ENCODE measurements around the gene AOAH. TPM values are rescaled to one million over a fixed set of nuclear protein-coding genes. Genes with fewer than 3 reads are reported as not detected.
A peak's percentile ranks its signal among the peaks of the same experiment; 100 is the strongest.

Gene AOAH
- total and polyA plus RNA-seq, 2 of the 13 experiments (the other 11 are each of a cell fraction or from before 2014, with no cell fraction given) = not detected

GRCh38 chr7:36667007-36667745, 57.1 kb downstream of the AOAH start (continued):
- TF ChIP-seq IRX3 (CRISPR knock-in tag; IDR thresholded peaks at IDR 0.05; ENCODE audit: borderline replicate concordance, low read depth) = no peak
- TF ChIP-seq CEBPB (IDR thresholded peaks at IDR 0.05; ENCODE audit: borderline replicate concordance, low read depth, low read length) = peak; percentile 51; the same call in 1 of the 2 replicates
- peak in 1 of 2 experiments; percentile 91; a peak in 2 of 4 replicates for TF ChIP-seq ATF4 (CRISPR knock-in tag; IDR thresholded peaks at IDR 0.05)
- no peak for TF ChIP-seq ELF4 (CRISPR knock-in tag; IDR thresholded peaks at IDR 0.05; ENCODE audit: borderline replicate concordance)
- TF ChIP-seq SOX13 (IDR thresholded peaks at IDR 0.05) = no peak
- 0 out of 4 replicates have a peak, but pooled peaks of 1 of the 2 experiments have one; percentile 23 for TF ChIP-seq SOX13 (CRISPR knock-in tag; conservative IDR thresholded peaks at IDR 0.05 in 1 of 2, IDR thresholded peaks at IDR 0.05 in 1 of 2)
- TF ChIP-seq ZNF350 (CRISPR knock-in tag; IDR thresholded peaks at IDR 0.05; ENCODE audit: borderline replicate concordance, low read depth) = no peak
- TF ChIP-seq MAFK (conservative IDR thresholded peaks at IDR 0.05 in 1 of 2, IDR thresholded peaks at IDR 0.05 in 1 of 2; ENCODE audit: low read length in 2 of 2) = no peak
- peak; percentile 73; the same call in 1 of the 2 replicates for TF ChIP-seq ZNF12 (CRISPR knock-in tag; IDR thresholded peaks at IDR 0.05)
- TF ChIP-seq SRY (CRISPR knock-in tag; IDR thresholded peaks at IDR 0.05) = no peak

- CTCF ChIA-PET (ENCODE audit: low intra/inter-chr PET ratio, low total read pairs) = no interaction called here
- intact Hi-C loops (cut with micrococcal nuclease; ENCODE audit: unreplicated experiment) = no loop called here
- TF ChIP-seq ETV6 (CRISPR knock-in tag; conservative IDR thresholded peaks at IDR 0.05) = no peak
- no peak for TF ChIP-seq NR1H2 (CRISPR knock-in tag; IDR thresholded peaks at IDR 0.05; ENCODE audit: borderline replicate concordance, low read depth)
- no peak for TF ChIP-seq MXD1 (CRISPR knock-in tag; IDR thresholded peaks at IDR 0.05)
- no peak for TF ChIP-seq FOXP4 (CRISPR knock-in tag; IDR thresholded peaks at IDR 0.05)
- no peak for TF ChIP-seq CC2D1A (CRISPR knock-in tag; IDR thresholded peaks at IDR 0.05)
- TF ChIP-seq ZNF652 (CRISPR knock-in tag; IDR thresholded peaks at IDR 0.05; ENCODE audit: borderline replicate concordance, low read depth) = no peak
- no peak for TF ChIP-seq MIER2 (CRISPR knock-in tag; IDR thresholded peaks at IDR 0.05)
- no peak for TF ChIP-seq NFYB (CRISPR knock-in tag; IDR thresholded peaks at IDR 0.05)
Observed at GRCh38 chr7:36663481-36663880, 60.8 kb downstream of the AOAH start.

More at GRCh38 chr7:36663481-36663880, 60.8 kb downstream of the AOAH start:
- WGBS (ENCODE audit: low lambda C conversion rate) = 46% methylated on average over 4 of the region's 4 CpGs
- POLR2A ChIA-PET = no interaction called here
- H4K20me1 ChIP-seq (ENCODE audit: insufficient read depth, low read length) = no peaks in the 10 kb centered on the region
- no peaks in the 10 kb centered on the region for H3K9me3 ChIP-seq (ENCODE audit: low read length)
- no peak overlapping the region for H3K9ac ChIP-seq (ENCODE audit: insufficient read depth, low read depth, low read length)
- no peak overlapping the region for H3K4me2 ChIP-seq (ENCODE audit: low read depth, low read length)
- H3K36me3 ChIP-seq (replicated peaks in 1 of 2; ENCODE audit: control insufficient read depth in 1 of 2, insufficient read depth in 2 of 2, low read length in 2 of 2) = no peaks in the 10 kb centered on the region
- ATAC-seq (no peak), FAIRE-seq (no peak), DNase-seq (ENCODE audit: low spot score) (no peak)
- H2AFZ ChIP-seq (ENCODE audit: low read length) = no peak overlapping the region
- peaks cover 11% of the 10 kb centered on the region for H3K4me1 ChIP-seq (ENCODE audit: insufficient read depth, low read length)
- H3K27ac ChIP-seq (ENCODE audit: extremely low read length, insufficient read depth, low read length) = no peak overlapping the region
- no peaks in the 10 kb centered on the region for H3K27me3 ChIP-seq (ENCODE audit: control insufficient read depth in 1 of 2, insufficient read depth in 2 of 2, low read length in 2 of 2)
- H3K79me2 ChIP-seq (ENCODE audit: insufficient read depth, low read length) = no peaks in the 10 kb centered on the region
- H3K4me3 ChIP-seq (replicated peaks in 1 of 3; ENCODE audit: insufficient read depth in 1 of 3, low read depth in 2 of 3, low read length in 3 of 3) = no peak overlapping the region
- no TSS peak for BruUV-seq (replicated peaks)
- in situ Hi-C loops (cut with HindIII; ENCODE audit: extremely low pct_ligation_motif_present, low pct_unique_long_range_greater_than_20kb) = loop anchor here (25.0 kb wide), 1 partner anchor 524 kb away; no protein-coding TSS in a partner anchor

Measured in HepG2 (cell line).